HG03103 (cell line): ENCODE data around the gene SEC14L3.

Experiments
- ATAC-seq: cut with Tn5 transposase; IDR thresholded peaks from one replicate; pipeline ENCODE4 v1.9.1; 2021; ENCODE audit warnings: low read depth; ENCODE audit not compliant: unreplicated experiment

Gene SEC14L3

DNA sequence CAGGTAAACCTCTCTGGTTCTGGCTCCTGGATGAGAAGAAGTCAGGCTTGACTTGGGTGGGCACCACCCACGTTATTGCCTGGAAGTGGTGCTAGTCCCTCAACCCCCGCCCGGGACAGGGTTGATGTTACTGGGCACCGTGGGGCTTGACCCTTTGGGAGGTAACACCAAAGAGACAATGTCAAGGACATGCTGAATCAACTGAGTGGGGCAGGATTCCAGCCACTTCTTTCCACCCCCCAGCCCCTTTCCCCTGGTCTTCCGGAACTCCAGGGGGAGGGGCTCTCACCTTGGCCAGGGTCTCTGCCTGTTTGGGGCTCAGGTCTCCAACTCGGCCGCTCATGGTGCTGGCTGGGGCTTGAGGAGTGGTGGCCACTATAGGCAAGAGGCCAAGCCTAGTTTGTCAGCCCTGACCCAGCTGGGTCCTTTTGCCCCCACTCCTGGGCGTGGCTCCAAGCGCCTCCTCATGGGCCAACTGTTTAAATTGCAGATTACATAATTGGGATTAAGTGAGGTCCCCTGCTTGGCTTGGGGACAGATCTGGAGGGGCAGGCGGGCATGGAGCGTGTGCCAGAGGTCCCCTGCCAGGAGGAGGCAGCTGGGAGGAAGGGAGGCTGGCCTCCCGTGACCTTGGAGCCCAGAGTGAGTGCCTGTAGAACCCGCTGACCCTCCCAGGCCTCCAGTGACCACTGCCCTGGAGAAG is at the start of gene SEC14L3:
SEC14L3 (minus strand) TSS at position 402 of the 703 bp plus-strand sequence; CDS start at position 343, 59 bp downstream.
- no peak for ATAC-seq

DNA sequence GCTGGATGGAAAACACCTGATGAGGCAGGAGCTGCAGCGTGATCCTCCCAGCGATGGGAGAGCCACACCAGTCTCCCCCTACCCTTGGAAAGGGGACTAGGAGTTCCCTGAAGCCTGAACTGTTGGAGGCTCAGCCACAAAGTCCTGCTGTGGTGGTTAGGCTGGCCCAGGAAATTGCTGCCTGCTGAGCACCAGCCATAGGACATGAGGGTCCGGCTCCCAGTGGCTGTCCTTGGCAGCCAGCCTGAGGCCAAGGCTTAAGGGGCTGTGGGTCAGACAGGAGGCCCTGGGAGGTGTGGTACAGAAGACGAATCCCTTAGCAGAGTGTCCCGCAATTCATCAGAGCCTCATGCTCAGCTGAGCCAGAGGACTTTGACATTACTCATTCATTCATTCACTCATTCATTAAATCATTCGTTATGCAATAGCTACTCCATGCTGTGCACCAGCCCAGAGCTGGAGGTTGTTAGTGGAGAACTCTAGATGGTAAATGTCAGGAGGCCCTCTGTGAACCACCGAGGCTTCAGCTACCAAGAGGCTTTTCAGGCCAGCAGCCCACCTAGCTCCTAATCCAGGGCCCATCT is 48.1 kb upstream of the SEC14L3 start:
- ATAC-seq = no peak

DNA sequence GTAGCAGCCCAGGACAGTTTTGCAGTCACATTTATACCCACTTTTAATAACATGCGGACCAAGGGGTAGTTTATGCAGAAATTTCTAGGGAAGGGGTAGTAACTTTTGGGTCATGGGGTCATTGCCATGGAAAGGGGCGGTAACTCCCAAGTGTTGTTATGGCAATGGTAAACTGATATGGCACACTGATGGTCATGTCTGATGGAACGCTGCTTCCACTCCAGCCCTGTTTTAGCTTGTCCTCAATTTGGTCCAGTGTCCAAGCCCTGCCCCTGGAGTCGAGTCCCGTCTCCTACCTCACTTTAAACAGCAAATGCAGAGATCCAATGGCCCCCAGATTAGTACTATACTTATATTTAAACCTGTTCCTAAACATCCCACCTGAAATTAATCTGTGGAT is 44.9 kb upstream of the SEC14L3 start:
- no peak for ATAC-seq

DNA sequence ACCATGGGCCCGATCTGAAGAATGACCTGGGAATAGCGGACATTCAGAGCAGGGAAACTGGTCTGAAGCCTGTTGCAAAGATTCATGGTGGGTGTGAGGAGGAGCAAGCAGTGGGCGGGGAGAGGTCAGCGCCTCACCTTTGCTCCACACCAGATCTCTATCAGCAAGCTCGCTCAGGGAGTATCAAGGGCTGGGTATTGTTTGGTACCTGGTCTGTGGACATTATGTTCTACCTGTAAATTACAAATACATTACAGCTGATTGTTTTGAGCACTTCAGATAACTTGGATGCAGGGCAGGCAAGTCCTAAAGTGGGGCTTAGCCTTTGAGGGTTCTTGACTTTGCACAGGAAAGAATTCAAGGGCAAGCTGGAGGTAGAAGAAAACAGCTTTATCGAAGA is 44.5 kb upstream of the SEC14L3 start:
- ATAC-seq = no peak

DNA sequence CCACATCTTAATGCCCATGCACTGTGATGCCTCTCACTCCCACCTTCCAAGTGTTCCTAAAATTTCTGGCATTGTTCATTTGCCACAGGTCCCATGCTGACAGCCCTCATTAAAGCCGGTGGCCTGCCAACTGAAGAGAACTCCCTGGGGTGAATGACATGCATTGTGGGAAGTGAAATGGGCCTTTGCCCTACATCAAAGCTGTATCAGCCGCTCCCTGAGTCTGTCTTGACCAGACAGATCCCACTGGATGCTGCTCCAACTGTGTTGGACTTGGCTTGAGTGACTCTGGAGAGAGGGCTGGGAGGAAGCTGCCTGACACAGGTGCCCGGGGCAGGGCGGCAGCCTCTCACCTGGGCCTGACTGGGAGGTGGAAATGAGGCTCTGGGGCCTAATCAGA is 42.4 kb upstream of the SEC14L3 start:
- no peak for ATAC-seq

DNA sequence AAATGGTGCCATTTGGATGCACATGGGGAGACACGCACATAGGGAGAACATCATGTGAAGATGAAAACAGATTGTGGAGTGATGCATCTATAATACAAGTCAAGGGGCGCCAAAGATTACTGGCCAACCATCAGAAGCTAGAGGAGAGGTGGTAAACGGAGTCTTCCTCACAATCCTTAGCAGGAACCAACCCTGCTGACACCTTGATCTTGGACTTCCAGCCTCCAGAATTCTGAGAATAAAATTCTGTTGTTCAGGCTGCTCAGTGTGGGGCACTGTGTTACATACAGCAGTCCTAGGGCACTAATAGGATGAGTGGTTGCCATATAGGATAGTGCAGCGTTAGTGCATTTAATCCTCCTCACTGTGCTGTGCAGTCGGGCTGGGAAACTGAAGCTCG is 41.6 kb upstream of the SEC14L3 start:
- ATAC-seq = no peak

DNA sequence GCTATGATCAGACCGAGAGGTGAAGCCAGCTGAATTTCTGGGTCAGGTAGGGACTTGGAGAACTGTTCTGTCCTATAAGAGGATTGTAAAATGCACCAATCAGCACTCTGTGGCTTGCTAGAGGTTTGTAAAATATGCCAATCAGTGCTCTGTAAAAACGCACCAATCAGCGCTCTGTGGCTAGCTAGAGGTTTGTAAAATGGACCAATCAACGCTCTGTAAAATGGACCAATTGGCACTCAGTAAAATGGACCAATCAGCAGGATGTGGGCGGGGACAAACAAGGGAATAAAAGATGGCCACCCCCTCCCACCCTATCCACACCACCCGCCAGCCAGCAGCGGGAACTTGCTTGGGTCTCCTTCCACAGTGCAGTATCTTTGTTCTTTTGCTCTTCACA is 40.1 kb upstream of the SEC14L3 start:
- ATAC-seq = no peak

DNA sequence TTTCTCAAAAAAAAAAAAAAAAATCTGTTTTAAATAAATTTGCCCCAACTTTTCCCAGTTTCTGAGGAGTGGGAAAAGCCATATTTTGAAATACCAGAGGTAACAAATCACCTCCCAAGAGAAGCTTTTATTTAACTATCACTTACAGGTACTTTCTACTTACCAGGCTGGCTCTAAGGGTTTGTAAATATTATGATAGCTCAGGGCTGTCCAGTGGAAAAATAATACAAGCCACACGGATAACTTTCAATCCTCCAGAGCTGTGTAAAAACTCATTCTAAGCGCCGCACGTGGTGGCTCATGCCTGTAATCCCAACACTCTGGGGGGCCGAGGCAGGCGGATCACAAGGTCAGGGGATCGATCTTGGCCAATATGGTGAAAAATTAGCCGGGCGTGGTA is 39.3 kb upstream of the SEC14L3 start:
- ATAC-seq = no peak

DNA sequence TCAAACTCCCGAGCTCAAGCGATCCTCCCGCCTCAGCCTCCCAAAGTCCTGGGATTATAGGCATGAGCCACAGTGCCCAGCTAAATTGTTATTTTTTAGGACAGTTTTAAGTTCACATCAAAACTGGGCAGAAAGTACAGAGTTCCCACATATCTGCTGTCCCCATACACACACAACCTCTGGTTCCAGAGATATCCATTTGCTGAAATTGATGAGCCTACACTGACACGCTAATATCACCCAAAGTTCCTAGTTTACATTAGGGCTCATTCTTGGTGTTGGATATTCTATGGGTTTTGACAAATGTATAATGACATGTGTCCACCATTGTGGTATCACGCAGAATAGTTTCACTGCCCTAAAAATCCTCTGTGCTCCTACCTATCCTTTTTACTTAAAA is 36.4 kb upstream of the SEC14L3 start:
- no peak for ATAC-seq

DNA sequence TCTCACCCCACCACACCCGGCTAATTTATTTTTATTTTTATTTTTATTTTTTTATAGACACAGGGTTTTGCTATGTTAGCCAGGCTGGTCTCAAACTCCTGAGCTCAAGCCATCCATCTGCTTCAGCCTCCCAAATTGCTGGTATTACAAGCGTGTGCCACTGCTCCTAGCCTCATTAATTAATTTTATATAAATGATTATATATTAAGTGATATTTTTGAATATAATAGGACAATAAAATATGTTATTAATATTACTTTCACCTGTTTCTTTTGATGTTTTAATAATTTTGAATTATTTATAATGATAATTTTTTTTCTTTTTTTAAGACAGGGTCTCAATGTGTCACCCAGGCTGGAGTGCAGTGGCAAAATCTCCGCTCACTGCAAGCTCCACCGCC is 35.9 kb upstream of the SEC14L3 start:
- ATAC-seq = no peak

DNA sequence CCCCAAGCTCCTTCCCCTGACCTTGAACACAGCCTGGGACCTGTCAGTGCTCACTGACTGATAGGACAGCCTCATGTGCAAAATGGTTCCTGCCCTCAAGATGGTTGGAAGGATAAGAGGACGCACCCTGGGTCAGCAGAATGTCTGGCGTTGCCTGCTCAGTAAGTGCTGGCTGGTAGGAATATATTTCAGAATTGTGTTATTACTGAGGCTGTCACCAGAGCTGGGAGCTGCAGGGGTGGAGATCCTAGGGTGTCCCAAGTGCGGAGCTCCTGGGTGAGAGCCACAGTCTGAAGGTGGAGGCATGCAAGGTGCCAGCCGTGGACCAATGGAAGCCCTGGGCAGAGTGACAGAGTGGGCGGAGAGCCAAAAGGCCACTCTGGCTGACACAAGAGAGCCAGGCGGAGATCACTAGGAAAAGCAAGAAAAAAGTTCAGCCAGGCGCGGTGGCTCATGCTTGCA is 34.7 kb upstream of the SEC14L3 start:
- no peak for ATAC-seq

DNA sequence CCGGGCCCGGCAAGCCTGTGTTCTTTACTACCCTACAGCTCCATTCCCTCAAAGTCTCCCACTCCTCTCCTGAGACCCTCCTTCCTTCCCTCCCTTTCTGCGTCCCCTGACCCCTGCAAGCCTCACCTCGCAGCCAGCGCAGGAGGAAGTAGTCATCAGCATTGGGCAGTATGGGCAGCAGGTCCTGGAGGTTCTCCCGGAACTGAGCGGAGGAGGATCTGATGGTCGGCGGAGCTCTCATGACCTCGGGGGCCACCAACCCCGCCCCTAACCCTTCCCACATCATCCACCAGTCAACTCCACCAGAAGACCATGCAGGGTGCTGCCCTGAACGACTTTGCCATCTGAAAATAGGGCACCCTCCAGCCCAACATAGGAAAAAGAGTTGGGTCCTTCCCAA is 31.7 kb upstream of the SEC14L3 start:
- no peak for ATAC-seq

DNA sequence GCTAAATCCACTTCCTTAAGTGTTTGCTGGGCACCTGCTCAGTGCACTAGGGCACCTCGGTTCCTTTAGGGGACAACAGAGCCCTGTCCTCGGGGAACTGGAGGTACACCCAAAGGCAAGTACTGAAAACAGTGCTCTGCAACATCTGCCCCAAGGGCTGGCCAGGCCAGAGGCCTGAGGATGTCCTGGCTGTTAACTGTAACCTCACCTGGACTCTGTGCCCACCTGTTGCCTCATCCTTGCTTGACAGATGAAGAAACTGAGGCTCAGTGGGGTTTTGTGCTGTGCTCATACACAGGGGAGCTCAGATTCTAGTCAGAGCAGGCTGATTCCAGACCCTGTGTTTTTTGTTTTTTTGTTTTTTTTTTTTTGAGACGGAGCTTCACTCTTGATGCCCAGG is 31.1 kb upstream of the SEC14L3 start:
- no peak for ATAC-seq

DNA sequence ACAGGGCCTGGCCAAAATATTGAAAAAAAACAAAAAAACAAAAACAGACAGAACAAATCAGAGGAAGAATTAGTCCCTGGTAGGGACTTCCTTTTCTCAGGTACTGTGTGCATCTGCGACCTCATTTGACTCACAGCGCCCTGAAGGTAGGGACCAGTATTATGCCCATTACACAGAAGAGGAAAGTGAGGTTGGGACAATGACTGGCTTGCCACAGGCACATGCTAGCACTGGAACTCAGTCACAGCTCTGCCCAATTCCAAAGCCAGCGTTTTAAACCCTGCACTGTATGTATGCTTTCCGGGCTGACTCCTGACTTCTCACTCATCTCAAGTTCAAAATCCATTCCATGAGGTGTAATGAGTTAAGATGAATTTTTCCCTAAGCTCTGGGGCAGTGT is 30.3 kb upstream of the SEC14L3 start:
- ATAC-seq = no peak

DNA sequence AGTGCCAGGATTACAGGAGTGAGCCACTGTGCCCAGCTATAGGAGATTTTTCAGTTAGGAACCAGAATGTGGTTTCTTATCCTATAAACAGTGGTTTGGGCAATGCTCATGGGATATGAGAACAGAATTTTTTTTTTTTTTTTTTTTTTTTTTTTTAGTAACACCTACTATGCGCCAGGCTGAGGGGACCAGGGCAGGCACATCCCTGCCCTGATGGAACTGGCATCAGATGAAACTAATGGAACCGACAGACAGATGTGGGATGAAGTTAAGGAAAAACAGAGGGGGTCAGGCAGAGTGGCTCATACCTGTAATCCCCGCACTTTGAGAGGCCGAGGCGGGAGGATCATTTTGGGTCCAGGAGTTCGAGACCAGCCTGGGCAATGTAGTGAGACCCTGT is 28.8 kb upstream of the SEC14L3 start:
- ATAC-seq = no peak

DNA sequence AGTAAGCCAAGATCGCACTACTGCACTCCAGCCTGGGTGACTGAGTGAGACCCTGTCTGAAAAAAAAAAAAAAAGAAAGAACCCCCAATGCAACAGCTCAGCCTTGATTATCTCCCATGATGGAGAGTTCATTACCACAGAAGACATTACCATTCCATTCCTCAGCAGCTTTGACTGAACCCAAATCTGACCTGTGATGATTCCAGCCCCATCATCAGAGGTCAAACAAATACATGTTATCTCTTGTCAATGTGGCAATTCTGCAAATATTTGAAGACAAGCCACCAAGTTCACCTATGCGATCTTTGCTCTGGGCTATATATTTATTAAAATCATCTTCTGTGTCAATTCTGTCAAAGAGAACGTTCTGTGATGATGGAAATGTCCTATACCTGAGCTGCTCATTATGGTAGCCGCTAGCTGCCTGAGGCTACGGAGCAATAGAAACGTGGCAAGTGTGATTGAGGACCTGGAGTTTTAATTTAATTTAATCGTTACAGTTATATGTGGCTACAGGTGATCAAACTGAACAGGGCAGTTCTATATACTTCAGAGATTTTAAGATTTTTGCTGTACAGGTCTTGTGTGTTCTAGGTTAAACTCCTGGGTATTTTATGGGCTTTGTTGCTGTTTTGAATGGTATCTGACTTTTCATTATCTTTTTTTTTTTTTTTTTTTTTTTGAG is 25.8 kb upstream of the SEC14L3 start:
- ATAC-seq = no peak

DNA sequence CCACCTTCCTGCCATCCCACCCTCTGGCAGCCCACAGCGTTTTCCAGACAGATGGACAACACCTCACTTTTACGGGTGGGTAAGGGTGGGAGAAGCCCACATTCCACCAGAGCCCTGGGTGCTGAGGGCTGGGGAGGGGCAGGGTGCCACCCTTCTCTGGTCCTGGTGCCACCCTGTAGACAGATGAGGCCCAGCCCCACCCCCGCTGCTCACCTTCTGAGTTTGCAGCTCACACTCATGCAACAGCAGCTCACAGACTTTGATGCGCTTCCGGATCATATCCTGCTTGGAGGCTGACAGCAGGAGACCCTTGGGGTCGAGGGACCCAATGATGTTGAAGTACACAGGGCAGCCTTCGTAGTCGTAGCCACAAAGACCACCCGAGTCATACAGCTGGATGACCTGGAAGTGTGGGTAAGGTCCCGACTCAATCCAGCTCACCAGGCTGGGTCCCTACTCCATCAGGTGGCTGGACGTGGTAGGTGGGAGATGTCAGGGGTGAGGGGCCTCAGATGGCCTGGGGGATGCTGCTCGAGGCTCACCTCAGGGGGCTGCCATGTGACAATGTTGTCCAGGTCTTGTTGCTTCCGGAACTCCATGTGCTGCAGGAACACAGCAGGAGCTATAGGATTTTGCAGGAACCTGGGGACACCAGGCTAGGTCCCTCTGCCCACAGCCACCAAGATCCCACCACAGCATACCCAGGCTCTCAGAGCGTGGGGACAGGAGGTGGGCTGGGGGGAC is 23.4 kb upstream of the SEC14L3 start:
- ATAC-seq = no peak

DNA sequence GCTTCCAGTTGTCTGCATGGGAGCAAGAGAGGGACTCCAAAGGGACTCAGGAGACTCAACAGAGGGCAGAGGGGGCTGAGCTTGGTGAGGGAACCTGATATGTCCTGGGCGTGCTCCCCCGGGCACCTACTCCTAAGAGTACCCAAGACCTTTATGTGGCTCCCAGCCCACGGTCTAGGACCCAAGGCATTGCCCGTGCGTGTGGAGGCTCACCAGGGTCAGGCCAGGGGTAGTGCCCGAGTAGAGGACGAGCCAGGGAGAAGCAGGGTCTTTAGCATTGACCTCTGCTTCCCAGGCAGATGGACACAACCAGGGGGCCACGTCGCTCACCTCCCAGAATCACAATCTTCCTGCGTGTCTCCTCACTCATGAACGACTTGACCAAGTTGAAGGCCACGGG is 20.3 kb upstream of the SEC14L3 start:
- no peak for ATAC-seq

DNA sequence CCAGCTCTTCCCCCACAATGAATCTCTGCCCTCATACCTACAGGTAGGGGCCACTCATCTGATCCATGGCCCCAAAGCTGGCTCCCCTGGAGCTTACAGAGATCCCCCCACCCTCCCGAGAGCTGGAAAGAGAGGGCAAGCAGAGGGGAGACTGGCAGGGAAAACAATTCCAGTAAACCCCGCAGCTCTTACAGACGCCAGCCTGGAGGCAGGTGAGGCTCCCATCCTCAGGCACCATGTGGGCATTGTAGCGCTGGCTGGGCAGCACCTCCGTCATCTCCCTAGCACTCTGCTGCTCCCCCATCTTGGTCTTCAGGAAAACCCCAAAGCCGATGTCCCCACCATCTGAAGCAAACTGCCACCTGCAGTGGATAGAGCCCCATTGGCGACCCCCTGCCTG is 19.6 kb upstream of the SEC14L3 start:
- no peak for ATAC-seq

DNA sequence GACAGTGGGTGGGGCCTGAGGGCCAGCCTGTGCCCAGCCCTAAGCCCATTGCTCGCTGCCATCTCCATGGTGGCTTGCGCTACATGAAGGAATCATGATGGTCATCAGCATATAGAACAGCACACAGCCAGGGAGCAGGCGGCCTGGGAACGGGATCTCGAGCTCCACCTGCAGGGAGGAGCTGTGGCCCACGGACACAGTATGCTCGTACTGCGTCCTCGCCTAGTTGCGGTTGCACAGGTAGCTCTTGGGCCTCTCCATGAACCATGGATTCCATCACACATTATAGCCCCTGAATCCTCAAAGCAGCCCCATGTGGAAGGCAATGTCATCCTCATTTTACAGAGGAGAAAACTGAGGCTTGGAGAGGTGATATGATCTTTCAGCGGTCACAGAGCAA is 18.6 kb upstream of the SEC14L3 start:
- ATAC-seq = no peak

DNA sequence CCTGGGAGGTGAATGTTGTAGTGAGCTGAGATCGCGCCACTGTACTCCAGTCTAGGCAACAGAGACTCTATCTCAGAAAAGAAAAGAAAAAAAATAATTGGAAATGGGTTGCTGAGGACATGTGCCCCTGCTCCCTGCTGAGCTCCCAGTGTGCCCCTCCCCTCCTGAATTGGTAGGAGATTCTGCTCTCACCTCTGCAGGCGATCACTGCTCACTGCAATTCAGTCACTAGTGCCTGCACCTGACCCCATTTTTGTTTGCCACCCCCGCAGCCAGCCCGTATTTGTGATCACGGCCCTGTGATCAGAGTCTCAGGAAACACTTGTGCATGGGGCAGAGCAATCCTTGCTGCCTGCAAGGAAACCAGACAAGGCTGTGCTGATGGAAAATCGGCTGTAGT is 16.3 kb upstream of the SEC14L3 start:
- no peak for ATAC-seq
